Activated naive CD4-positive, alpha-beta T cell treated with anti-CD3 and anti-CD28 coated beads, Interleukin-2, amount 10 ng/mL, durations not matched to agents 7 days and 5 days (primary cell): ENCODE data around the gene VAV2.

ENCODE experiments used
- CTCF ChIA-PET: fragments of 350-600 bp; sonication (Branson Sonifier 250); formaldehyde crosslinking; loops from one replicate; lab custom pipeline; 2021; ENCODE audit warnings: antibody characterized with exemption; lab: Charles Lee
- DNase-seq: peaks from one replicate; pipeline ENCODE4 v3.0.0-alpha.2; 2020
- H3K27ac Mint-ChIP-seq: one replicate; pipeline ENCODE4 v1.8.0; 2021; ENCODE audit warnings: mild to moderate bottlenecking, moderate library complexity, mixed read lengths
- H3K27me3 Mint-ChIP-seq: one replicate; pipeline ENCODE4 v1.8.0; 2021; ENCODE audit warnings: mild to moderate bottlenecking, mixed read lengths
- H3K36me3 Mint-ChIP-seq: one replicate; pipeline ENCODE4 v1.8.0; 2021; ENCODE audit warnings: mixed read lengths
- H3K4me1 Mint-ChIP-seq: one replicate; pipeline ENCODE4 v1.8.0; 2021; ENCODE audit warnings: mixed read lengths
- H3K4me3 Mint-ChIP-seq: one replicate; pipeline ENCODE4 v1.8.0; 2021; ENCODE audit warnings: mild to moderate bottlenecking, moderate library complexity, mixed read lengths
- H3K9me3 Mint-ChIP-seq: one replicate; pipeline ENCODE4 v1.8.0; 2021; ENCODE audit warnings: mixed read lengths

Gene VAV2

DNA sequence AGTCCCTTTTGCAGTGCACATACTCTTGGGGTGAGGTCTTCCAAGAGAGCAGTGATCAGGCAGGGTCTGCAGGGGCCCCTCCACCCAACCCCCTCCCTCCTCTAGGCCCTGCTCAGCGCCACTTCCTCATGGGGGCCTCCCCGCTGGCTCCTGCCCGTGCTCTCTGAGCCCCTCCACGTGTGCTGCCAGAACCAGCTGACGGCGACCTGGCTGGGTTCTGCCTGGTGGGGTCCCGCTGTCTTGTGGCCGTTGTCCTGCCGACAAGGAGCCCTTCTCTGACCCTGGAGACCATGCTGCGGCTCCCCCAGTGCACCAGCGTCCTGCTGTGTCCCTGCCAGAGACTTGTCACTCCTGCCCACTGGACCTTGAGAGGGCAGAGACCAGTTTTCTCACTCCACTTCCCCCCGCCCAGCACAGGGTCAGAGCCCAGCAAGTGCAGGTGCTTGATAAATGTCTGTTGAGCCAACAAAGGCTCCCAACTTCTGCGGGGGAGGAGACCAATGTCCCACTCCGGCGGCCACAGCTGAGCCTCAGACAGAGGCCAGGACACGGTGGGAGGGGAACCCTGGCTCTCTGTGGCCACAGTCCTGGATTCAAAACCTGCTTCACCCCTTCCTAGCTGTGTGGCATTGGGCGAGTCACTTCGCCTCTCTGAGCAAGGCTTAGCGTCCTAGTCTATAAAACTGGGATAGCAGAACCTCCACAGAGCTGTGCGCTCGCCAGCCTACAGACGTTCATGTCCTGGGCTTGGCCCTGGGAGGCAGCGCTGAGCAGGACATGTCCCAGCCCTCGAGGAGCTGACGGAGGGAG, 278.8 kb downstream of the VAV2 start:
- H3K4me1 Mint-ChIP-seq = peaks cover 14% of the 10 kb centered on the region
- CTCF ChIA-PET = no interaction called here

GRCh38 chr9:133712221-133713100, 279.7 kb downstream of the VAV2 start:
- H3K27ac Mint-ChIP-seq = no peak overlapping the region
- CTCF ChIA-PET = no interaction called here

More for the DNA sequence above, 278.8 kb downstream of the VAV2 start:
- Mint-ChIP-seq H3K27me3 (peaks cover 40% of the 10 kb centered on the region), H3K36me3 (no peaks in the 10 kb centered on the region), H3K9me3 (no peaks in the 10 kb centered on the region), H3K4me3 (no peak overlapping the region), H3K27ac (no peak overlapping the region)
- no peak for DNase-seq

More at GRCh38 chr9:133712221-133713100, 279.7 kb downstream of the VAV2 start:
- Mint-ChIP-seq H3K9me3 (no peaks in the 10 kb centered on the region), H3K36me3 (no peaks in the 10 kb centered on the region), H3K4me3 (no peak overlapping the region), H3K4me1 (peaks cover 14% of the 10 kb centered on the region), H3K27me3 (peaks cover 49% of the 10 kb centered on the region)
- DNase-seq = no peak
